GM18858 (cell line): ENCODE results near the gene SYCP3.
"Not testable (repeated sequence)": the region's sequence is repeated elsewhere in the genome, so short reads cannot be mapped to it uniquely, and the experiment has no call there.

Experiments used
- ATAC-seq: cut with Tn5 transposase; IDR thresholded peaks from one replicate; pipeline ENCODE4 v1.9.1; 2021; ENCODE audit not compliant: unreplicated experiment

Gene SYCP3

DNA sequence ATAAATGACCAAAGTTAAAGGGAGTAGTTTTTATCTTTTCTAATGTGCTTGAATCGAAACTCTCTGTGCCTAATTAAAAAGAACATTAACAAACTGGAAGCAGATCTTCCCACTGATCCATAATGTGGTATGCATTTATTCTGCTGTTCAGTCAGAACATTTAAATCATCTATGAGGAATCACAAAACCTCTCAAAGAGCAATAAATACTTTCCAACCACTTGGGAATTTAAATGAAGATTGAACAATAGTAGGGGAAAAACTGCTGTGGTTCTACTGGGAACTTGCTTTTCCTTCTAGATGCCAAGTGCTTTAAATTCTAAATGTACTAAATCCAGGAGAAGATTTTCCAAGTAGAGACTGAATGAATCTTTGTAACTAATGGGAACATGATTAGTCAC is 54.2 kb downstream of the SYCP3 start:
- ATAC-seq, result no peak

DNA sequence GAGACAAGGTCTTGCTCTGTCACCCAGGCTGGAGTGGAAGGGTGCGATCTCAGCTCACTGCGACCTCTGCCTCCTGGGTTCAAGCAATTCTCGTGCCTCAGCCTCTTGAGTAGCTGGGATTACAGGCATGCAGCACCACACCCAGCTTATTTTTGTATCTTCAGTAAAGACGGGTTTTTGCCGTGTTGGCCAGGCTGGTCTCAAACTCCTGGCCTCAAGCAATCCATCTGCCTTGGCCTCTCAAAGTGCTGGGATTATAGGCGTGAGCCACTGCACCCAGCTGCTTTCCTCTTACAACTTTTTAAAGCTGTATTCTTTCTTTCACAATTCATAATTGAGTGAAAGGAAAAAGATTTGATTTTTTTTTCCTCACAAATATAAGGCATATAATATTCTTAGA is 57.6 kb downstream of the SYCP3 start:
- not testable (repeated sequence) for ATAC-seq

DNA sequence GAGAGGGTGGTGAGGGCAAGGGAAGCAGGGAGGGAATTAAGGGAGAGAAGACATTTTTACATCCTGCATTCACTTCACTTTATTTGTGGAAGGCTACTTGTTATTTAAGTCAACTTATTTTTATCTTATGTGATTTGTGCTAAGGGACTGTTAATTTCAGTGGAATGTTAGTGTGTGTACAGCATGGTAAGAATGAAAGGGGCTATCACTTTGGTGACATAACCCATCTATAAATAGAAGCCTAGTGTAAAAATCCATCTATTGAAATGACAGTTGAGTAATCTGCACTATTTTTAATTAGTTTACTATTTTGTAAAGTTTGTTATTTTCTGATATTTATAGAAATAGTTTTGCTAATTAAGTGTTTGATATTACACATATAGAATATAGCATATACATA is 58.6 kb downstream of the SYCP3 start:
- no peak for ATAC-seq

- no peak for ATAC-seq
Measured at GRCh38 chr12:101680240-101680639, 59.0 kb downstream of the SYCP3 start.
